HG02678 (cell line): ENCODE results near the gene TNXB.
"Not testable (repeated sequence)": the region's sequence is repeated elsewhere in the genome, so short reads cannot be mapped to it uniquely, and the experiment has no call there.

Experiments used
- ATAC-seq: cut with Tn5 transposase; IDR thresholded peaks from one replicate; pipeline ENCODE4 v1.9.1; 2021; ENCODE audit warnings: mild to moderate bottlenecking, moderate library complexity; ENCODE audit not compliant: unreplicated experiment

Gene TNXB

GRCh38 chr6:32113386-32114352 is 4.5 kb upstream of the TNXB start:
- no peak for ATAC-seq

GRCh38 chr6:32112431-32112980 is 3.4 kb upstream of the TNXB start:
- ATAC-seq, result no peak

- ATAC-seq, result no peak
Measured at GRCh38 chr6:32111424-32112066, 2.4 kb upstream of the TNXB start.

GRCh38 chr6:32110632-32111031 is 1.5 kb upstream of the TNXB start:
- no peak for ATAC-seq

- no peak for ATAC-seq
Measured at GRCh38 chr6:32109765-32110160, 625 bp upstream of the TNXB start.

GRCh38 chr6:32108727-32109113 is 418 bp downstream of the TNXB start:
- no peak for ATAC-seq

- ATAC-seq, result no peak
Measured at GRCh38 chr6:32108094-32108627, 977 bp downstream of the TNXB start.

GRCh38 chr6:32107406-32107805 is 1.7 kb downstream of the TNXB start:
- ATAC-seq, result no peak

GRCh38 chr6:32105433-32105832 is 3.7 kb downstream of the TNXB start:
- ATAC-seq, result no peak

- ATAC-seq, result no peak
Measured at GRCh38 chr6:32102255-32102654, 6.9 kb downstream of the TNXB start.

- ATAC-seq, result not testable (repeated sequence)
Measured at GRCh38 chr6:32100251-32100650, 8.9 kb downstream of the TNXB start.

GRCh38 chr6:32097364-32097763 is 11.8 kb downstream of the TNXB start:
- ATAC-seq, result no peak

GRCh38 chr6:32096394-32097258 is 12.5 kb downstream of the TNXB start:
- no peak for ATAC-seq

- no peak for ATAC-seq
Measured at GRCh38 chr6:32096087-32096393, 13.1 kb downstream of the TNXB start.

- no peak for ATAC-seq
Measured at GRCh38 chr6:32095338-32096086, 13.6 kb downstream of the TNXB start.

GRCh38 chr6:32092760-32093497 is 16.2 kb downstream of the TNXB start:
- ATAC-seq, result no peak

GRCh38 chr6:32089082-32089828 is 19.9 kb downstream of the TNXB start:
- no peak for ATAC-seq

GRCh38 chr6:32088487-32089049 is 20.6 kb downstream of the TNXB start:
- no peak for ATAC-seq
